Transverse colon (tissue), 4 donors: ENCODE measurements around the gene KIF3A.

Source experiments
- POLR2A ChIP-seq: fragments of 450-650 bp; IDR thresholded peaks from one replicate; pipeline ENCODE4 v1.6.1; 2016; ENCODE audit warnings: antibody characterized with exemption, mild to moderate bottlenecking, moderate library complexity
- POLR2AphosphoS5 ChIP-seq, 3 donors: sonication (generic); formaldehyde crosslinking; IDR thresholded peaks; one replicate each; pipeline ENCODE4 v1.6.1; 2016; ENCODE audit warnings: antibody characterized with exemption in 3 of 3
- TF ChIP-seq, protein P1 (sequence below), 5 experiments: fragments of 200-600 bp in 3 of 5; fragments of 450-650 bp in 2 of 5; sonication (generic) in 3 of 5; IDR thresholded peaks; 1 replicate in 2 of 5; 2 replicates in 3 of 5; pipeline ENCODE4 v1.5.1; 2016 to 2017; ENCODE audit warnings: antibody characterized with exemption in 5 of 5, inconsistent platforms in 3 of 5, mild to moderate bottlenecking in 2 of 5, moderate library complexity in 1 of 5

DNA sequence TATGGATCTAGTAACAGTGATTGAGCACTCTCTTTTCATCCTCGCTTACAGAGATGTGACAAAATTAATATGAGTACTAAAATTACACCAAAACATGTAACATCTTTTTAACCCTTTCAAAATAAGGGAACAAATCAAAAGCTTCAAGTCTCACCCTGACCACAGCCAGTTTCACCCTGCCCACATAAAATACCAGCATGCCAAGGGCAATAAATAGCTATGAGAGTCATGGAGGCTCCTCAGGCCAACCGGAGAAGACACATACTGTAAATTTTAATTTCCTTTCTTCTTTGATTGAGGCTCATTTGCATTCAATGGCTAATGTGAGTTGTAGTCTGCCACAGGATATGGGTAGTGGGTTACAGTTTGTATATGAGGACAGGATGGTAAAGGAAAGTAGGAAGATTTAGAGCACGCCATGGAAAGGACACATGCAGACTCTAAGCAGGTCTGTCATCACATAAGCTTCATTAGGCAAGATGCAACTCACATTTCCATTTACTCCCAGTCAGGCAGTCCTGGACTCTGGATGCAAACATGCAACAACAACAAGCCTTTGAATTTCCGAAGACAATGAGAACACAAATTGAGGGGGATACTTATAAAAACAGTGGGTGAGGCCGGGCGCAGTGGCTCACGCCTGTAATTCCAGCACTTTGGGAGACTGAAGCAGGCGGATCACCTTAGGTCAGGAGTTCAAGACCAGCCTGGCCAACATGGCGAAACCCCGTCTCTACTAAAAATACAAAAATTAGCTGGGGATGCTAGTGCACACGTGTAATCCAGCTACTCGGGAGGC lies 52.2 kb downstream of the KIF3A start:
- TF ChIP-seq, protein P1, sequence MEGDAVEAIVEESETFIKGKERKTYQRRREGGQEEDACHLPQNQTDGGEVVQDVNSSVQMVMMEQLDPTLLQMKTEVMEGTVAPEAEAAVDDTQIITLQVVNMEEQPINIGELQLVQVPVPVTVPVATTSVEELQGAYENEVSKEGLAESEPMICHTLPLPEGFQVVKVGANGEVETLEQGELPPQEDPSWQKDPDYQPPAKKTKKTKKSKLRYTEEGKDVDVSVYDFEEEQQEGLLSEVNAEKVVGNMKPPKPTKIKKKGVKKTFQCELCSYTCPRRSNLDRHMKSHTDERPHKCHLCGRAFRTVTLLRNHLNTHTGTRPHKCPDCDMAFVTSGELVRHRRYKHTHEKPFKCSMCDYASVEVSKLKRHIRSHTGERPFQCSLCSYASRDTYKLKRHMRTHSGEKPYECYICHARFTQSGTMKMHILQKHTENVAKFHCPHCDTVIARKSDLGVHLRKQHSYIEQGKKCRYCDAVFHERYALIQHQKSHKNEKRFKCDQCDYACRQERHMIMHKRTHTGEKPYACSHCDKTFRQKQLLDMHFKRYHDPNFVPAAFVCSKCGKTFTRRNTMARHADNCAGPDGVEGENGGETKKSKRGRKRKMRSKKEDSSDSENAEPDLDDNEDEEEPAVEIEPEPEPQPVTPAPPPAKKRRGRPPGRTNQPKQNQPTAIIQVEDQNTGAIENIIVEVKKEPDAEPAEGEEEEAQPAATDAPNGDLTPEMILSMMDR (IDR thresholded peaks at IDR 0.05), result no peak
- TF ChIP-seq POLR2AphosphoS5 (IDR thresholded peaks at IDR 0.05), result no peak
- no peak for TF ChIP-seq POLR2A
